DMS79 (cell line): ENCODE data around the gene LRP5.
"Not testable (repeated sequence)": the region's sequence is repeated elsewhere in the genome, so short reads cannot be mapped to it uniquely, and the experiment has no call there.

Source experiments
- DNase-seq: peaks from one replicate; lab custom pipeline; 2025; lab: John Stamatoyannopoulos, UW

Gene LRP5

DNA sequence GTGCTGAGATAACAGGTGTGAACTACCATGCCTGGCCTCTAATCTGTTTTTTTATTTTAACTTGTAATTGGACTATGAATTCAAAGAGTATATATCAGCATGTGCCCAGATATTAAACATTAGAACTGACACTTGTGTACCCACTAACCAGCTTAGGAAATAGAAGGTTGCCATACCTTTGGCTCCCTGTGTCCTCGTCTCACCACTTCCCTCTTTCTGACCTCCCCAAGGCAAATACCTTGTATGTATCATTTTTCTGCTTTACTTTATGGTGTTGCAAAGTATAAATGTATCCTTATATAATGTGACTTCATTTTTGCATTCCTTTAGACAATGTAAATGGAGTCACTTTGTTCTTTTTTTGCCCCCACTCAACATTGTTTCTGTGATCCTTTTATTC lies 157.3 kb downstream of the LRP5 start:
- no peak for DNase-seq

DNA sequence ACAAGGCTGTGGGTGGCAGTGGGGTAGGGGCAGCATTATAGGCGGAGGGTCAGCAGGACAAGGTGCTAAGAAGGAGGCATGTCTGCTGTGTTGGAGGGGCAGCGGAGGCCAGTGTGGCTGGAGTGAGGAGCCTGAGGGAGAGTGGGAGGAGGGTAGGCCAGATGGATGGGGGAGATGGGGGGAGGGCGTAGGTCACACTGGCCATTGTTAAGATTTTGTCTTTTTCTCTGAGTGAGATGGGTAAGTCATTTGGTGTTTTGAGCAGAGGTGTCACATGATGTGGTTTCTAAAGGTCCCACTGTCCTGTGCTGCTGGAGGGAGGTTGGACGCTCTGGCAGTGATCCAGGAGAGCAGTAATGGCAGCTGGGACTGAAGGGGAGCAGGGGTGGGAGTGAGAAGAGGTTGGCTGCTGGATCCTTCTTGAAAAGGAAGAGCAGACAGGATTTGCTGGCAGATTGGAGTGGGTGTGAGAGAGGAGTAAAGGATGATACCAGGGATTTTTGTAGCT lies 158.0 kb downstream of the LRP5 start:
- DNase-seq = no peak

DNA sequence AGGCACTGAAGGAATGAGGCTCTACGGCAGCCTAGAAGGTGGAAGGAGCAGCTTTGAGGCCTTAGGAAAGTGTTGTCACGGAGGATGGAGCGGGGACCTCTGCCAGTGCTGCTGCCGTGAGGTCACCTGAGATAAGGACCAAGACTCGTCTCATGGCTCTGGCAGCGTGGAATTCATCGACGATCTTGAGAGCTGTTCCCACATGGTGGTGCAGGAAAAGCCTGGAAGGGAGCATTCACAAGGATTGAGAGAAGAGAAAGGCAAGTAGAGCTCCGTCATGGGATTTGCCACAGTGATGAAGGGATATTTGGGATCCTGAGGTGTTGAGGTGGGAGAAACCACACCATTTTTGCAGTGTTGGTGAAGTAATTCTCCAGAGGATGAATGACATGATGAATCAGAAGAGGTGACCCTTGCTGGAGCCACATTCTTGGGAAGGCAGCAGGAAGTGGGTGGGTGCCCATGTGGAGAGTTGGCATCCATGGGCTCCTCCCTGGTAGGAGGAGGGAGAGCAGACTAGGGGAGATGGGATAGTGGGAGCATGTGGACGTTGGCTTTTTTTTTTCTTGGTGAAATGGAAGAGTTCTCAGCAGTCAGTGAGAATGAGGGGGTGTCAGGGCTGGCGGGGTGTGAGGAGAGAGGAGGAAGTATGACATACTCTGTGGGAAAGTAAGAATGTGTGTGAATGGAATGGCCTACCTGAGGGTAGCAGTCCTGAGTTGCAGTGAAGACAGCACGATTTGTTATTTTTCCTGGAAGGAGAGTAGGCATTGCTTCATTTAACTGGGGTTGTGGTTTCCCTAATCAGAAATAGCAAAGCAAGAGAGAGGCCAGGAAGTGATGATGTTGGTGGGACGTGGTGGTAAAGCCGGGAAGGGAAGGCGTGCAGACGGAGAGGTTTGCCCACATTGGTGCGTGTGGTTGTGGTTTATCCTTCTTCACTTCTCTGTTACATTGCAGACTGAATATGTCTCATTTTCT lies 159.3 kb downstream of the LRP5 start:
- no peak for DNase-seq

DNA sequence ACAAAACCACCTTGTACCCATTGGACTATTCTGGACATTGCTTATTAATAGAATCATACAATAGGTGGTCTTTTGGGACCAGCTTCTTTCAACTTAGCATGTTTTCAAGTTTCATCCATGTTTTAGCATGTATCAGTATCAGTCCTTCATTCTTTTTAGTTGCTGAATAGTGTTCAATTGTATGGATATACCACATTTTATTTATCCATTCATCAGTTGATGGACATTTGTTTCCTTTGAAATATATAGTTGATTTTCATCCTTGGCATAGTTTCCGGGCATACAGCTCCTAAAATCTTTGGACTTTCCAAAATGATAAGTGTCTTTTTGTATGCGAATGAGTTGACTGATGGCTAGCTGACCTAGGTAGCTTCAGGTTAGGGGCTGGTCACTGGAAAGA lies 160.4 kb downstream of the LRP5 start:
- DNase-seq = no peak

DNA sequence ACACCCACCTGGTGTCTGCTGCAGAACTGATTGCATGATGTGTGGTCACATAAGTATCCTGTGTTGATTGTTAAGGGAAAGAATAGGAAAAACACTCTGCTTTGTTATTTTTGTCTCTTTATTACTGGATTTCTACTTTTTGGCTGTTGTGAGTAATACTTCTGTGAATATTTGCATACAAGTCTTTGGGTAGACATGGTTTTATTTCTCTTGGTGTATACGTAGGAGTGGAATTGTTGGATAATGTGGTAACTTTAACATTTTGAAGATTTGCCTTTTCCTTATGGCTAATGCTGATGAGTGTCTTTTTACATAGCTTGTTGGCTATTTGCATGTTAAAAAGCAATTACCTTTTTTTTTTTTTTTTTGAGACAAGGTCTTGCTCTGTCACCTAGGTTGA lies 161.3 kb downstream of the LRP5 start:
- DNase-seq = no peak

DNA sequence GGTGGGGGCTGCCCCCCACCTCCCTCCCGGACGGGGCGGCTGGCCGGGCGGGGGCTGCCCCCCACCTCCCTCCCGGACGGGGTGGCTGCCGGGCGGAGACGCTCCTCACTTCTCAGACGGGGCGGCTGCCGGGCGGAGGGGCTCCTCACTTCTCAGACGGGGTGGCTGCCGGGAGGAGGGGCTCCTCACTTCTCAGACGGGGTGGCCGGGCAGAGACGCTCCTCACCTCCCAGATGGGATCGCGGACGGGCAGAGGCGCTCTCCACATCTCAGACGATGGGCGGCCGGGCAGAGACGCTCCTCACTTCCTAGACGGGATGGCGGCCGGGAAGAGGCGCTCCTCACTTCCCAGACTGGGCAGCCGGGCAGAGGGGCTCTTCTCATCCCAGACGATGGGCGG lies 163.2 kb downstream of the LRP5 start:
- not testable (repeated sequence) for DNase-seq

DNA sequence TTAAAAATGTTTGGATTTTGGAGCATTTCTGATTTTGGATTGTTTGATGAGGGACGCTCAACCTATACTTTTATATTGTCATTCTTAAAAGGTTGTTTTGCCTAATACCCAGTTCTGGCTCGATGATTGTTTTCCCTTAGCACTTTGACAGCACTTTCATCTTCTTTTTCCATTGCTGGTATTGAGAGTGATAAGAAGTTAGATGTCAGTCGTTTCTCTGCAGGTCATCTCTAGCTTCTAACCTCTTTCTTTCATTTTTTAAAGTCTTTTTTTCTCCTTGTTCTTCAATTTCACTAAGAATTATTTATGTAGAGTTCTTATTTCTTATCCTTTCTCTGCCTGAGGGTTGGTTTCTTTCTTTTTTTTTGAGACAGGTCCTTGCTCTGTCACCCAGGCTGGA lies 167.0 kb downstream of the LRP5 start:
- no peak for DNase-seq

DNA sequence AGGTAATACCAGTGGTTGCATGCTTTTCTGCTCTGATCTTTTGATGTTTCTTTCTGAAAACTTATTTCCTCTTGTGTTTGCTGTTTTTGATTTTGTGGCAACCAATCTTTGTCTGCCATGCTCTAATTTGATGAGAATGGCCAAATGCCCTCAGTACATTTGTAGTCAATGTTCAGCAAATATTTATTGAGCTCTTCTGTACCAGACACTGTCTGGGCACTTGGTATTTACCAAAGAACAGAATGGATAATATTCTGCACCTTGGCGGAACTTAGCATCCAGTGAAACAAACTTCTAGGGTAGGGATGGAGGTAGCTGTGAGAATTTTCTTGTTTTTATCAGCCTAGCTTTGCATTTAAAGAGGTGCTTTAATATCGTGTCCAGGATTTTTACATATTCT lies 167.8 kb downstream of the LRP5 start:
- no peak for DNase-seq

DNA sequence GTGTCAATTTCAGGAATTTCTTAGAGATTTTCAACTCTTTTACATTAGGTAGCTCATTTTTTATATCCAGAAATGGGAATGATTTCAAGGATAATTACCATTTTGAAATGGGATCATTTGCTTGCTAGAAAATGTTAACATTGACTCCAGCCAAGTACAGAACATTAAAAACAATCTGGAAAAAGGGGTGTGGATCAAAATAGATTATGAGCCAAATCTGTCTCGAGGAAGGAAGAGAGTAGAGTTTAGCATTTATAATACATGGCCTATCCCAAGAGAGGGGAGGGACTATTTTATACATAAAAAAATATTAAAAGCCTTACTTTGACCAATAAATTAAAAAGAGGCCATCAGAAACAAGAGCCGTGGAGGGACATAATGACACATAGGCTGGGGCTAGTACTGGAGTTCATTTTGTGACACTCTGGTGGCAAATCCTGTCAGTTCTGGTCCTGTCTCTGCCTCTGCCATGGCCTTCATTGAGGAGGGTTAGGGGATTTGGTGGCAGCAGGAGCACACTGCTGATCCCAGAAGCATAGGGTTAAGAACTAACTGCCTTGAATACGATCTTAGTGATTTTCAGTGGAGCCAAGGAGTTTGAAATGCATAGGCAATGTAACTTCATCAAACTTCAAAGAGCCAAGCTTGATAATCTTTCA lies 168.6 kb downstream of the LRP5 start:
- no peak for DNase-seq

DNA sequence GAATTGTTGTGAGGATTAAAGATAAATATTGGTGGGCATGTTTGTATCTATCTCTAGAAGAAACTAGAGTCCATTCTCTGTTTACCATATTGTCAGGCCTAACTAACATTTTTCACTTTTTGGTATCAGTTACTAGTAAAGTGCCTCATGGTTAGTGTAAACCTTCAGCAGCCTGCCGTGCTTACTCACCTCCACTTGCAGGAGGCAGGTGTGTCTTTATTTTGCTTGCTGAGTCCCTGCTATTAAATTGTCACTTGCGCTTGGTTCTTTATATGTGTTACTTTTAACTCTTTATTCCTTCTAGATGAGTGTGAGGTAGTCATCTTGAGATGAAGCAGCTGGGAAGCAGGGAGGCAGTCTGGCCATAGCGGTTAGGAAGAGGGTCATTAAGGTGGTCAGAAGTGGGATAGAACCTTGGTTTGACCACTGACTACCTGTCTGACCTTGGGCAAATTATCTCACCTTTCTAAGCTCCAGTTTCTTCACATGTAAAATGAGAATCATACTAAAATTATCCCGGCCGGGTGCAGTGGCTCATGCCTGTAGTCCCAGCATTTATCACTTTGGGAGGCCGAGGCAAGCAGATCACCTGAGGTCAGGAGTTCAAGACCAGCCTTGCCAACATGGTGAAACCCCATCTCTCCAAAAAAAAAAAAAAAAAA lies 169.3 kb downstream of the LRP5 start:
- DNase-seq = no peak

DNA sequence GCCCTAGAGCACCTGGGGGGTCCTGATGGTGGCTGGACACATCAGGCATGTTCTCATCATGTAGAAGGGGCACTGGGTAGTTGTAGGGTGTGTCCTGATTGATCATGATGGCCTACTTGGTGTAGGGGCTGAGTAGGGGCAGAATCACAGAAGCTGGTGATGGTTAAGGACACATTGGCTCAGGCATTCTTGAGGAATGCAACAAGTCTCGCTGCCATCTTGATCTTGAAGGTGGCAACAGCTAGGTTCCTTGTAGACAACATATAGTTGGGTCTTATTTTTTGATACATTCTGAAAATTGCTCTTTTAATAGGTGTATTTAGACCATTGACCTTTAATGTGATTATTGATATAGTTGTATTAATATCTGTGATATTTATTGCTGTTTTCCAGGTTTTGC lies 176.2 kb downstream of the LRP5 start:
- no peak for DNase-seq

DNA sequence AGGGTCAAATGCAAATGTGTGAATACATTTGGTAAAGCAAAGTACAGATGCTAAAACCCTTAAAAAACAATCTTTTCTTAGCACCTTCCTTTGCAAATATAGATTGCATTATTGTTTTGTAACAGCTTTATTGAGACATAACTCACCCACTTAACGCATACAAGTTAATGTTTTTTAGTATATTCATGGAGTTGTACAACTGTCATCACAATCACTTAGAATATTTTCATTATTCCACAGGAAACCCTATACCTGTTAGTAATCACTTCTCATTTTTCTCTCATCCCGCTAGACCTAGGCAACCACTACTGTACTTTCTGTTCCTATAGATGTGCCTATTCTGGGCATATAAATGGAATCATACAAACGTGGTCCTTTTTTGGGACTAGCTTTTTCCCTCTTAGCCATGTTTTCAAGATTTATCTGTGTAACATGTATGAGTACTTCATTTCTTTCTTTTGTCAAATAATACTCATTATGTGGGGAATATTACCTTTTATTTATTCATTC lies 182.9 kb downstream of the LRP5 start:
- no peak for DNase-seq

DNA sequence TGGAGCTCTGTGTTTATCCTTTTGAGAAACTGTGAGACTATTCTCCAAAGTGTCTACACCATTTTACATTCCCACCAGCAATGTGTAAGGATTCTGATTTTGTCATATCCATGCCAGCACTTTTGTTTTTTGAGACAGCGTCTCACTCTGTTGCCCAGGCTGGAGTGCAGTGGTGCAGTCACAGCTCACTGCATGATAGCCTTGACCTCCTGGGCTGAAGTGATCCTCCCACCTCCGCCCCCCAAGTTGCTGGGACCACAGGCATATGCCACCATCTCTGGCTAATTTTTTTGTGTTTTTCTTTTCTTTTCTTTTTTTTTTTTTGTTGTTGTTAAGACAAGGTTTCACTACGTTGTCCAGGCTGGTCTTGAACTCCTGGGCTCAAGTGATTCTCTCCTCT lies 183.5 kb downstream of the LRP5 start:
- no peak for DNase-seq

DNA sequence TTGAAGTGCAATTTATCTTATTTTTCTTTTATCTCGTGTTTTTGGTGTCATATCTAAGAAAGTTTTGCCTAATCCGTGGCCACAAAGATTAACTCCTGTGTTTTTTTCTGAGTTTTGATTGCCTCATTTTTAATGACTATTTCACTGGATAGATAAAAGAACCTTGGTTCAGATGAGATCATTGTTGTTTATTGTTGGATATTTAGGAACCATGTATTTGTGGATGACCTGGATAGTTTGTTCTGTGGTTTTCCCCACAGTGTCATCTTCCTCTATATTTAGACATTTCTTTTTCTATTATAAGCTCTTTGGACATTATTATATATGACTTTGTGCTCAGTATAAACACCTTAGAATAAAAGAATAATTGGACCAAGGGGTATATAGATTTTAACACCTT lies 185.4 kb downstream of the LRP5 start:
- DNase-seq = no peak

DNA sequence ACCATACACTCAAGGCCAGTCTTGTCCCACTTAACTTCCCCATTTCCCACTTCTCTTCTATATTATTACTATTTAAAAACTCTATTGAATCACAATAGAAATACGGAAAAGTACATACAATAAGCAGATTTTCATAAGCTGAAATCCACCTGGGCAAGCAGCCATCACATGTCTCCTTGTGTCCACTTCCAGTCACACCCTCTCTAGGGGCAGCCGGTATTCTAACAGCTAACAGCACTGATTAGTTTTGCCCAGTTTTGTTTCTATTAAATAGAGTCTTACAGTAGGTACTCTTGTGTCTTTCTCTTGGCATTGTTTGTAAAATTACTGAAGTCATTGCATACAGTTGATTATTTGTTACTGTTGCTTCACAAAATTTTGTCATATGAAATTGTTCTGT lies 185.9 kb downstream of the LRP5 start:
- no peak for DNase-seq
